Hematopoietic multipotent progenitor cell treated with erythropoietin and hydrocortisone succinate and interleukin-3 and kit ligand, for 8 days (in vitro differentiated cells): ENCODE measurements around the gene OPRL1.

Experiments
- DNase-seq: peaks from one replicate; pipeline ENCODE4 v3.0.0-alpha.2; 2015

OPRL1 gene

DNA sequence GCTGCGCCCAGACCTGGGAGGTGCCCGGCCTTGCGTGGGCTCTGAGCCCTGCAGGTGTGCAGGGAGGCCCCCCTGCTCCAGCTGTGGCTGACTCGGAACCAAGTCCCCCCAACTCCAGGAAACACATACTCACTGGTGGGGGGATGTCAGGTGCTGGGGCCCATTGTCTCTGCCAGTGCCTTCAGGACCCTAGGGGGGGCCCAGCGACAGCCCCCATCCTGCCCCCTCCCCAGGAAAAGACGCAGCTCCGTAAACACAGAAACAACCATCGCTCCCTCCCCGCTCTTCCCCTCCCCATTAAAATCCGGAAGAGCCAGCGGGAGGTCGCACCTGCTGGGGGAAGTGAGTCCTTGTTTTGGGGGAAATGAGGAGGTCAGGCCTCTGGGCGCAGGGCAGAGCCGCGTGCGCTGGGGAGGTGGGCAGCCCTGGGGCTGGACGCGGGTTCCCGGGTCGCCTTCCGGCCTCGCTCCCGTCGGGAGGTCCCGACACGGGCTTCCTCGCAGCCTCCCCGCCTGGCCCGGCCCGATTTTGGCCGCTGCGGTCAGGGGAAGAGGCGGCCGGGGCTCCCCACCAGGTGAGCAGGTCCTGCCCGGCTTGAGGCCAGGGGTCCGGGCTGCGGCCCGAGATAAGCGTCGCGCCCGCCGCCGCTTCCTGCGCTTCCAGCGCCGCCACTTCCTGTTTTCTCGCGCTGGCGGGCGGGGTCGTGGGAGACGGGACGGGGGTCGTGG lies 37.7 kb upstream of the OPRL1 start:
- DNase-seq = no peak

DNA sequence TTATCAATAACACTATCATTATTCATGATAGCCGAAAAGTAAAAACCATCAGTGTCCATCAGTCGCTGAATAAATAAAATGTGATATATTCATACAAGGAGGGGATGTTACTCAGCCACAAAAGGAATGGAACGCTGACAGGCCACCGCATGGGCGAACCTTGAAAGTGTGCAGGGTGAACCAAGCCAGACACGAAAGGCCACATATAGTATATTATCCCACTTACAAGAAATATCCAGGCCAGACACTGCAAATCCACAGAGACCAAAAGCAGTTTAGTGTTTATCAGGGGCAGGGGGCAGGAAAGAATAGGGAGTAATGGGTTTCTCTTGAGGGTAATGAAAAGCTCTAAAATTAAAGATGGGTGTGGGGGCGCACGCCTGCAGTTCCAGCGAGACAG lies 36.1 kb upstream of the OPRL1 start:
- DNase-seq = no peak

DNA sequence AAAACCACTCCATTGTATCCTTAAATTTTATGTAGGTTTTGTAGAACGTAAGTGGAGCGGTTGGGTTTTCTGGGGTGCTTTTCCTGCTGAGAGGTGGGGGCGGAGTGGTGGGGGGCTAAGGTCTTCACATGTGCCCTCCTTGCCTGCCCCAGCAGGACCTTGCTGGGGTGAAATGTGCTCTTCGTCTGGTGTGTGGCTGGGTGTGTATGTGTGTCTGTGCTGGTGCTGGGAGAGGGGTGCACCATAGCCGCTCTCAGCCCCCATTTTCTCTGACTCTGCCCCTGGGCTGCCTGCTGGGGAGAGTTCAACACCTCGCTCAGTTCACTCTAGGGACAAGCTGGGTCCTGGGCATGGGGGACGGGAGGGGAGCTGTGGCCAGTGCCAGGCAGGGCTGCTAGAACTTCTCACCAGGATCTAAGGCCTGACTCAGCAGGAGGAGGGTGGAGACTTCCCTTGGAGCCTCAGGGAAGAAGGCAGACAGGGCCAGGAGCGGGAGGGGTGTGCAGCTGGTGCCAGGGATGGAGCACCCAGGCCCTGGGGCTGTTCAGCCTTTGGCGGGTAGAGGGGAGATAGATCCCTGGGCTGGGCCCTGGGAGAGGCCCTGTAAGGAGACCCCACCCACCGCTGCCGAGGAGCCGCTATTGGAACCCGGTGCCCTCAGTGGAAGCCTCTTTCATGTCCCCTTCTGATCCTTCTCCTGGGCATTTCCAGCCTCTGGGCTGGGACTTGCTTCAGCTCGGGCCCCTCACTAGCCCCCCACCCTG lies 35.2 kb upstream of the OPRL1 start:
- DNase-seq = no peak

DNA sequence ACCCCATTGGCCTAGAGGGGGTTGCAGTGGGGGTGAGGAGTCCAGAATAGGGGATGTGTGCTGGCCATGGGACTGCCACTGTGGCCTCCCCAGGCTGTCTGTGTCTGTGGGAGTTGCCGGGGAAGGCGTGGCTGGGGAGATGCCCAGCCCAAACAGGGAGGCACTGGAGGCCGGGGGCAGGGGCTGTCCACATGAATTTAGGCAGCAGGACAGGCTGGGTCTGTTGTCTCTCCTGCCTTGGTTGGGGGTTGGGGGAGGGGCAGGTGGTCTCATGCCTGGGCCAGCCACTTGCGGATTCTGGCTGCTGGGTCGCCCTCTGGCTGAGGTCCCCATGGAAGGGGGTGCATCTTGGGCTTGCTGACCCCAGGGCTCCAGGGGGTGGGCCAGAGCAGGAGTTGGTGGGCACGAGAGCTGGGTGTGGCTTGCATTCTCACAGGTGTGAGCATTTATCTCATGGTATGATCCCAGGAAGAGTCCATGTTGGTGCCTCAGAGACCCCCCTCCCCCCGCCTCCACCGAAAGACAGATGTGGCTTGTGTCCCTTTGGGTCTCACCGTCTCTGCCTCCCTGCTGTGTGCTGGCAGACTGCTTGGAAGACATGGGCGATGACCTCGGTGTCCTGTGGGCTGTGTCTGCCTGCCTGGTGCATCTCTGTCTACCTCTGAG lies 34.4 kb upstream of the OPRL1 start:
- no peak for DNase-seq

DNA sequence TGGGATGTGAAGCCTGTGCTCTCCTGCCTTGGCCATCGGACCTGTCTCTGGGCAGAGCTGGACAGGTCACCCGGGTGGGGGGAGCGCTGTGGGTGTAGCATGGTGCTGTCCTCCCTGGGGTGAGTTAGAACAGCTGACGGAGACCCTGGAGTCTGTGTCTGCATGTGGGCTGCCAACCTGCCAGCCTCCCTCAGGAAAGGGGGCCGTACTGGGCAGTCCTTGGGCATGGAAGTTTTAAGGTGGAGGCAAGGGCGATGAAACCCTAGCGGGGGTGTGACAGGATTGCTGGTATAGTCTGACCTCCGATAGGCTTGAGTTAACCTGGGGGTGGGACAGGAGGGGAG lies 32.9 kb upstream of the OPRL1 start:
- DNase-seq = no peak

DNA sequence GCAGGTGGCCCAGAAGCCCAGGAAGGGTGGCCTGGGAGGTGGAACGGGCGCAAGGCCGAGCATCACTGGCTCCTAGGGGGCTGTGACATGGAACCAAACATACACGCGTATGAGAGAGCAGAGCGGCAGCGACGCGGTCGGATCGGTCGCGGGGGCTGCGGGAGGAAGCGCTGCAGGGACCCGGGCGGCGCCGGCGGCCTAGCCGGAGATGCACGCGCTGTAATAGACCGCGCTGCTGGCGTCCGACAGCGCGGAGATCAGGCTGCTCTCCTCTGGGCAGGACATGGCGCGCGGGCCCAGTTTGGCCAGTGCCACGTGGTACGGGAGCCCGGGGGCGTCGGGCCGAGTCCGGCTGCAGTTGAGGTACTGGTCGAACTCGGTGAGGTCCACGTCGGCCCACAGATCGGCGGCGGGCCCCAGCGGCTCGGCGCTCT lies 31.9 kb upstream of the OPRL1 start:
- no peak for DNase-seq

DNA sequence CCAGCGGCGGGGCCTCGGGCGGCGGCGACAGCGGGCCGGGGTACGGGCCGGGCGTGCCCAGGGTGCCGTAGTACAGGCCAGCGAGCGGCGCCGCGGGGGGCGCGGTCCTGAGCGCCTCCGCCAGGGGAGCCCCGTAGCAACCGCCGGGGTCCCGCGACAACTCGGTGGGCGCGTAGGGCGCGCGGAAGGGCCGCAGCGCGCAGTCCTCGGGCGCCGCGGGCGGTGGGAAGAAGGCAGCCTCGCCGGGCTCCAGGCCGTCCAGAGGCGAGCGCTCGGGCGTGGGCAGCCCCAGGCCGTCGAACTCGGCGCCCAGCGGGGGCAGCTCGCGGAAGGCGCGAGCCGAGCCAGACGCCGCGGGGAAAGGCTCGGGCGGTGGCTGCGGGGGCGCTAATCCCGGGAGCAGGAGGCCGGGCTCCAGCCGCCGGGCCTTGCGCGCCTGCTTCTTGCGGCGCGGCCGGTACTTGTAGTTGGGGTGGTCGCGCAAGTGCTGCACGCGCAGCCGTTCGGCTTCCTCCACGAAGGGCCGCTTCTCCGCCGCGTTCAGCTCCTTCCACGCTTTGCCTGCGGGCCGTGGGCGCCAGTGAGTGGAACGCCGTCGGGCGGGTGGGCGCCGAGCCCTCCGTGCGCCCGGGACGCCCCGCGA lies 31.4 kb upstream of the OPRL1 start:
- no peak for DNase-seq

DNA sequence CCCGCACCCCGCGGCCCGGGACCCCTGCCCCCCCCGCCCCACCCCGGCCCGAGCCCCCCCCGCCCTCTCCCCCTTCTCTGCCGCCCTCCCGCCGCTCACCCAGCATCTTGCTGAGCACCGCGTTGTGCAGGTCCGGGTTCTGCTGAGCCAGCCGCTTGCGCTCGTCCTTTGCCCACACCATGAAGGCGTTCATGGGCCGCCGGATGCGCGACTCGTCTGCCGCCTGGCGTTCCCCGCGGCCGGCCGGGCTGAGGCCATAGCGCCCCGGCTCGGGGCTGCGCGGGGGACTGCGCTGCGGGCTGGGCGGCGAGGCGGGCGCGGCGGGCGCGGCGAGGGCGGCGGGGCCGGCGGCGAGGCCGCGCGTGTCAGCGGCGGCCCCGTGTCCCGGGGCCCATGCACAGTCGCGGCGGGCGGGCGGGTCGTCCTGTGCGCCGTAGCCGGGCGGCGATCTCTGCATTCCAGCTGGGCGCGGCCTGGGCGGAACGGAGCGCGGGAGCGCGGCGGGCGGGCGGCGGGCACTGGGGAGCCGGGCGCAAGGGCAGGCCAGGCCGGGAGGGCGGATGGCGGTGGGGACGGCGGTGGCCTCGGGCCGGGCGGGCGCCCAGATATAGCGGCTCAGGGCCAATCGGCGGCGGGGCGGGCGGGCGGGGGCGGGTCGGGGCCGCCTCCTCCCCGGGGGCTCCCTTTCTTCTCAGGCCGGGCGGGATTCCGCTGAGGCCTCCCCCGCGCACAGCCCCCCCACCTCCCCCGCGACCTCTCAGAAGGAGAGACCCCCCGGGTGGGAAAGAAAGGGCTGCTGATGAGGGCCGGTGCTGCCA lies 30.6 kb upstream of the OPRL1 start, which contains the start of gene SOX18:
Gene SOX18 (minus strand): TSS at position 580 of the 818 bp plus-strand sequence. CDS start 123 bp downstream, at position 457.
- no peak for DNase-seq

DNA sequence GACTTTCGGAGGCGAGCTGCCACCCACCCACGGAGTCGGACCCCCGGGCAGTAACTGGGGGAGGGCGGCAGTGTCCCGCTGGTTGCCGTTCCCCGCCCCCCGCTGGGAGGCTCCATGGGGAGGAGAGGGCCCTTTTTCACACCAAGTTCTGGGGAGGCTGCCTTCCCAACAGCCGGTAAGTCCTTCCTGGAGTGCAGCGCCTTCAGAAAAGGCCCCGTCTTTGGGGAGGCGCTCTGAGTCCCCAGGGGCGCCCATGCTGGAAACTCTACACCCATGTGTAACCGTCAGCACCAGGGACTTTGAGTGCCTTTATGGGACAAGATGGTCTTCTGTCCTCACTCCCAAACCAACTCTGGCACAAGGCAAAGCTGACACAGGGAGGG lies 30.0 kb upstream of the OPRL1 start:
- DNase-seq = no peak

DNA sequence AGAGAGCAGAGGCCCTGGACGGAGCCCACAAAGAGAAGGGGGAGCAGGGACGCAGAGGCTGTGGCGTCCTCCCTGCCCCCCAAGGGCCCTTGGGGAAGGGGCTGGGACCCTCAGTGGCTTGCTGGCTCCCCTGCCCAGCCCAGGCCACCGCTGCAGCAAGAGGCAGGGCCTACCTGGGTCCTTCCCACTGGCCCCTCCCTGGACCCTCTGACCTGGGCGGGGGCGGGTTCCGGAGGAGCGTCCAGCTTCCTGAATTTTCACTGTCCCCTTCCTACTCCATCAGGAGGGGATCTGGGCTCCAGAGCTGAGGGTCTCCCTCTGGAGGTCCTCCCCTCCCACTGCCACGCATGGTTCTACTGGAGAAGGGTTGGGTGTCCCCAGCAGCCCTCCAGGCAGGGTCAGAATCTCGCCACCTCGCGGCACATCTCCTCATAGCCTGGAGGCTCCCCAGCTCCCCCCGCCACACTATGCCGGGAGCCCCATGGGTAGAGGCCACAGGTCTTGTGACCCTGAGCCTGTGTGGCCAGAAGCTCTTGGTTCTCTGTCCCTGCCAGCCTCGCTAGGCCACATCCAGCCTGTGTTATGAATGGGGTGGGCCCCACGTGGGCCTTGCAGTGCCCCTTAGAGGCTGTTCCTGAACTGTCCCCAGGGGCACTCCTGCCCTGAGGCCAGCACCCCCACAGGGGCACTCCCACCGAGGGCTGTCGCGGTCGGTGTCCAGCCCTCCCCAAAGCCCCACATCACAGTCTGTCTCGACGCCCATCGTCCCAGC lies 29.4 kb upstream of the OPRL1 start:
- DNase-seq = no peak

DNA sequence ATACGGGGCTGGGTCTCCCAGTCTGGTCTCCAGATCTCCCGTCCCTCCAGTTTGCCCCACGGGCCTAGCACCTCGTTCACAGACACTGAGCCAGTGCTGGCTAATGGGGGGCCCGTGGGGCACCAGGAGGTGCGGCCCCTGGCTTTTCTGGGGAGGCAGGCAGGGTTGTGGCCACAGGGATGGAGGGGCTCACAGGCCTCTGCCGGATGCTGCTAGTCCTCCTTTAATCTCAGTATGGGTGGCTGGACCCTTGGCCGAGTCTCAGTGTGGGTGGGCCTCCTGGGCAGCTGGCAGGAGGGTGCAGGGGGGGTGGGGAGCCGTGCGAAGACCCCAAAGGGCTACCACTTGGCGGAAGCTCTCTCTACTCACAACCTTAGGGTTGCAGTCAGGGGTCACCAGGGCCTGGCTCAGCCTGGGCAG lies 28.8 kb upstream of the OPRL1 start:
- DNase-seq = no peak

DNA sequence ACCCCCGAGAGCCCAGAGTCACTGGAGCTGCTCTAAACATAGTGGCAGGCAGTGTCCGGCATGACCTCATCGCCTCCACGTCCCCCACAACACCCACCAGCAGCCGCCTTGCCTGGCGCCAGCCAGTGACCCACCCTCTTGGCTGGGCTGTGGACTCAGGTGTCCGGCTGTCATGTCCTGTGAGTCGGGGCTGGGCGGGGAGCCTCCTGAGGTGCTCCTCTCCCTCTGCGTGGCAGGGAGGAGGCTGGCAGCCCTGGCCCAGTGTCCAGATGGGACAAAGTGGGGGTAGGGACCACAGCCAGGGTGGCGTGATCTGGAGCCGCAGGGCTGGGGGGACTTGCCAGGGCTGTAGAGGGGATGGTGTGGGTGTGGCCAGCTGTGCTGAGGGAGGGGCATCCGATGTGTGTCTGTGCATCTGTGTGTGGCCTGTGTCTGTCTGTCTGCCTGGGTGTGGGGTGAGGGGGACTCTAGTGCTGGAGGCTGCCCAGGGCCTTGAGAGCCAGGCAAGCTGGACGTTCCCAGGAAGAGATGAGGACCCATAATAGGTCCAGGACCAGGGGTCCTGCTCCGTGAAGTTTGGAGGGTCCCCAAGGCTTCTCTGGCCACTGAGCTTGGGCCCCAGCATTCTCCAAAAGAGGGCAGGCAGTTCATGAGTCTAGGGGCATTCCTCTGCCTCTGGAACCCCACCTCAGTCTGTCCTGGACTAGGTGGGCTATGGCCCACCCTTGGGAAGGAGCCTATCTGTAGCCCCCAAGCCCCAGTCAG lies 28.1 kb upstream of the OPRL1 start:
- DNase-seq = no peak

DNA sequence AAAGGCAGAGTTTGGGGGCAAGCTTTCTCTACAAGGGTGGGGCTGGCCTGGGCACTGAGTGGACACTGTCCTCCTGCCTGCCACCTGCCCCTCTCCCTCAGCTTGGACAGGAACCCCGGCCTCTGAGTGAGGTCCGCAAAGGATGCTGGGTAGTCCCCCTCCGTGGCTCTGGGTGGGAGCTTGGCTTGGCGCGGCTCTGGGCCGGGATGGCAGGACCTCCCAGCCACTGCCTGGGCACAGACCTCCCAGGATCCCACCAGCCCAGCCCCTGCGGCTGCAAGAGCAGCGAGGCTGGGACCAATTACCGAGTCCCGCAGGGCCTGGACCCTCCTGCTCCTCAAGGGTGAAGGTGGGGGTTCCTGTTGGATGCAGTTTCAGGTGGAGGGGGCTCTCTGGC lies 27.6 kb upstream of the OPRL1 start:
- no peak for DNase-seq

DNA sequence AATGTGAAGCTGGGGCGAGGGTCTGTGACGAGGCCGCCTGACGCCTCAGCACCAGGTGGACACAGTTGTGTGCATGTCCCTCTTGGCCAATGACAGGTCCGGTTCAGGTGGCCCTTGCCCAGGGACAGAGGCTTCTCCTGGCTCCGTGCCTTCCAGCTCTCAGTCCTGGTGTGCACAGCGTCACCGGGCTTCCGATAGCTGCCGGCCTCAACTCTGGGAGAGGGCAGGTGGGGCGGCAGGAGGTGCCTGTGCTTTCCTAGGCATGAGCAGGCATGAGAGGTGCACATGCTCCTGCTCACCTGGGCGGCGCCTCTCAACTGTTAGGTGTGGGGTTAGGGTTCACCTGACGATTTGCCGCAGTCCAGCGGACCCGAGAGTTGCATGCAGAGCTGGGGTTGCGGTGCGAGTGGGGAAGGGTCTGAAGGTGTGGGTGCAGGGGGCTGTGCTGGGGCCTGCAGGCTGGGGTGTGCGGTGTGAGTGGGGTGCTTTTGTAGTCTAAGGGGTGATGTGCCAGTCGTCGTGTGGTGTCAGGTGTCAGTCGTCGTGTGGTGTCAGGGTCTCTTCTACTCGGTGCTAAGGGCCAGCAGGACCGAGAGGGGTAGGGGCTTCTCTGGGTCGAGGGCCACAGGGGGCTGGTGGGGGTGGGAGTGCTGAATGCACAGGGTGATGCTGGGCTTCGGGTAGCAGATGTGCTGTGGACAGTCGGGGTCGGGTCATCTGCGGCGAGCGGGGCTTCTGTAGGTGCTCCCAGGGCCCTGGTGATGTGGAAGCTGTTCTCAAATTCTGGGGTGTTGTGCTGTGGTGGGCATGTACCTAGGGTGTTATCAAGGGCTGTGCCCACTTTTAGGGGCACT lies 26.7 kb upstream of the OPRL1 start:
- DNase-seq = no peak

DNA sequence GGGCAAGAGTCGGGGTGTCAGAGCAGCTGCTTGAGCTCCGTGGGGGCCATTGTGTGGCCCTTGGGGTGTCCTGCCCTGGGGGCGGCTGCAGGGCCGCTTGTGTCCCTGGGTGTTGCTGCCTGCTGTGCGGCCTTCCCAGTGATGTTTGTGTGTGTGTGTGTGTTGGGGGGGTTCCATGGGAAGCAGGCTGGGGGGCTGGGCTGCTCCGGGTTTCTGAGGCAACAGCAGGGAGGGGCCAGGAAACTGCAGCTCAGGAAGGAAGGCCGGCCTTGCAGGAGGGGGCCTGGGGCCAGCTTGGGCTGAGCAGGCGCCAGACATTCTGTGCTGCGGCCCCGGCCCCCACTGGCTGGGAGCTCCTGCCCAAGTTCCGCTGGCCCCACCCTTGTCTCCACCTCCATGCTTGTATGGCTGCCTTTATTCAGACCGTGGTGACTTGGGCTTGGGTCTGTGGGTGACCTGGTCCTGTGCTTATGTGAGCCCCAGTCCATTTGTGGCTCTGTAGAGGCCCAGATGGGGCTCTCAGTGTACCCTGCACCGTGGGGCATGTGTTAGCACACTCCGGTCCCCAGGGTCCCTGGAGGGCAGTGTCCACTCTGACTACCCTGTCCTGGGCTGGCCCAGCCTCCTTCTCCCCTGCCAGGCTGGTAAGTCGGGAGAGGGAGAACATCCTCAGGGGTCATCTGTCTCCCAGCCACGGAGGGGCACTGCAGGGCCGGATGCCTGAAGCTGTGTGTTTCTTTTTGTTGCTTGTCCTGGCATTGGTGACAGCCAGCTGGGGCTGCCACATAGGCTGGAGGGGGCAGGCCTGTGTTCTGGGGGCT lies 25.8 kb upstream of the OPRL1 start:
- DNase-seq = peak; percentile 44

DNA sequence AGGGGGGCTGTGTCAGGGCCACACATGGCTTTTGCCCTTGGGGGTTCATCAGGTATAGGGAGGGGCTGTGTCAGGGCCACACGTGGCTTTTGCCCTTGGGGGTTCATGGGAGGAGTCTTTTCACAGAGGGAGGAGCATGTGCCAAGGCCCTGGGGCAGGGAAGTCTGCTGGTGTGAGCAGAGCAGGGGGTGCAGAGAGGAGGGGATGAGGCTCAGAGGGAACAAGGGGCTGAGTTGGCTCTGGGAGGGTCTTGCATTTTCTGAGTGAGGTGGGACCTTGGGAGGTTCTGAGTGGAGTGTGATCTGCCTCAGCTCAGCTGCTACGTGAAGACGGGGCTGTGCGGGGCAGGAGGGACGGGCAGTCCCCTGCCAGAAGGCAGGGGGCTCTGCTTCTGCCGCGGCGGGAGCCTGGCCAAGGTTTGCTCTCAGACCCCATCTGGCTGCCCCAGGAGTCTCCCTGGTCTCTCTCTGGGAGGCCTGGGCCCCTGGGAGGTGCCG lies 24.4 kb upstream of the OPRL1 start:
- DNase-seq = no peak

DNA sequence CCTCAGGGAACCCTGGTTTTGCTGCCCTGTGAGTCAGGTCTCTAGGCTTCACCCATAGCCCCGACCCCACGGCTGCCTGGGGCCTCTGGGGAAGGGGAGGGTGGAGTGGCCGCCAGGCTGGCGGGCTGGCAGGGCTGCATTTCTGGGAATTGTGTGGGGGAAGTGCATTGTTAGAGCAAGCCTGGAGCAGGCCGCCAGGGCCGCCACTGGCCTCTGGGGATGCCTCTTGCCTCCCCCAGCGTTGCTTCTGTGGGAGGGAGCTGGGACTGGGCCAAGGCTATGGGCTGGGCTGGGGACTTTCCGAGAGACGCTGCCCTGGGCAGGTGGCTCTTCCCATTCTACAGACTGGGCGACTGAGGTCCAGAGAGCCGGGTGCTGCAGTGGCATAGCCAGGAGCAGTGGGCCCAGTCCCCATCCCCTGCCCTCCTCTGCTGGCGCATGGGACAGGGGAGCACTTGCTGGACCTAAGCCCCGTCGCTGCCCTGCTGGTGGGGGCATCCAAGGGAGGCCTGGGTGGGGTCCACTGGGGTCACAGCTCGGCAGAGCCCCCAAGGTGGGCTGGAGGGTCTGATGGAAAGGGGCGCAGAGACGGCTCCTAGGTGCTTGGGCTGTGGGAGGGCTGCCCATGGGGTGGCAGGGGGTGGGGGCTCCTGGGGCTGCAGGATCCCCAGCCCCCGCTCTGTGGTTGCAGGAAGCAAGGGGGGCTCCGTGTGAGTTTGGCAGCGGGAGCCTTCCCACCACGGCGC lies 23.8 kb upstream of the OPRL1 start:
- DNase-seq = no peak

DNA sequence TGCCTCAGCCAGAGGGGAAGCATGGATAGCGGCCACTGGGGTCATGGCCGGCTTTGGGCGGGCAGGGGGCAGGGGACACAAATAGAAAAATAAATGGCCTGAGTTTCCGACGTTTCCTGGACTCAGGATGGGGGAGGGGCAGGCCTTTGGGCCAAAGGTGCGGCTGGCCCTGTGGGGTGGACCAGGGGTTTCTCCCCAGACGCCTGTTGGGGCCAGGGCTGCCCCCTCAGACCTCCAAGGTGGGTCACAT lies 23.3 kb upstream of the OPRL1 start:
- no peak for DNase-seq
